Gastroesophageal sphincter (tissue), 3 donors: Measurements from ENCODE around the gene PDGFA.

Source experiments
- CTCF ChIP-seq, 4 experiments: fragments of 200-600 bp in 2 of 4; fragments of 450-650 bp in 2 of 4; sonication (generic) in 1 of 4; IDR thresholded peaks; one replicate each; pipeline ENCODE4 v1.5.1; 2017 to 2019; ENCODE audit warnings: antibody characterized with exemption in 4 of 4, mild to moderate bottlenecking in 2 of 4, moderate library complexity in 2 of 4
- EP300 ChIP-seq: sonication (generic); formaldehyde crosslinking; IDR thresholded peaks from one replicate; pipeline ENCODE4 v1.6.1; 2017; ENCODE audit warnings: antibody characterized with exemption, mild to moderate bottlenecking
- POLR2A ChIP-seq, 2 donors: fragments of 450-650 bp; IDR thresholded peaks; one replicate each; pipeline ENCODE4 v1.6.1; 2017; ENCODE audit warnings: antibody characterized with exemption in 2 of 2, mild to moderate bottlenecking in 2 of 2, moderate library complexity in 1 of 2
- POLR2AphosphoS5 ChIP-seq: sonication (generic); formaldehyde crosslinking; IDR thresholded peaks from one replicate; pipeline ENCODE4 v1.6.1; 2017; ENCODE audit warnings: antibody characterized with exemption

GRCh38 chr7:479115-479947 is 40.3 kb downstream of the PDGFA start:
- TF ChIP-seq EP300 (no peak), POLR2AphosphoS5 (no peak), CTCF (IDR thresholded peaks at IDR 0.05) (no peak), POLR2A (IDR thresholded peaks at IDR 0.05) (no peak)
